Keratinocyte (primary cell): ENCODE measurements around the gene RAMP1. TPM values are rescaled to one million over a fixed set of nuclear protein-coding genes. Genes with fewer than 3 reads are reported as not detected.
A peak's percentile ranks its signal among the peaks of the same experiment; 100 is the strongest.

Experiments used
- DNase-seq: peaks from one replicate; pipeline ENCODE4 v3.0.0-alpha.2; 2011; ENCODE audit warnings: low read depth, missing footprints, low spot score
- FAIRE-seq: peaks from 2 replicates; lab custom pipeline; 2011; peaks lifted over from hg19 to GRCh38; lab: Jason Lieb, UNC
- H2AFZ ChIP-seq: 2 replicates; pipeline ENCODE4 v1.6.0; 2012; ENCODE audit warnings: low read length, control low read depth, inconsistent platforms; ENCODE audit not compliant: control insufficient read depth
- H3K27ac ChIP-seq: 2 replicates; pipeline ENCODE4 v1.5.1; 2011; ENCODE audit warnings: low read length; ENCODE audit not compliant: control insufficient read depth, insufficient read depth
- H3K27me3 ChIP-seq: 3 replicates; pipeline ENCODE4 v1.6.0; 2011; ENCODE audit warnings: low read length; ENCODE audit not compliant: control insufficient read depth, insufficient read depth; ENCODE audit errors: extremely low read depth
- H3K36me3 ChIP-seq, 2 experiments: 2 replicates in 1 of 2; 3 replicates in 1 of 2; pipeline ENCODE4 v1.5.1; 2011; ENCODE audit warnings: low read length in 2 of 2, mild to moderate bottlenecking in 1 of 2; ENCODE audit not compliant: control insufficient read depth in 2 of 2, insufficient read depth in 2 of 2; ENCODE audit errors: extremely low read depth in 1 of 2
- H3K4me1 ChIP-seq: 3 replicates; pipeline ENCODE4 v1.5.1; 2011; ENCODE audit warnings: low read length; ENCODE audit not compliant: control insufficient read depth, insufficient read depth; ENCODE audit errors: extremely low read depth
- H3K4me2 ChIP-seq: 3 replicates; pipeline ENCODE4 v1.6.0; 2011; ENCODE audit warnings: low read depth, low read length; ENCODE audit not compliant: control insufficient read depth, insufficient read depth; ENCODE audit errors: extremely low read depth
- H3K4me3 ChIP-seq, 3 experiments: fragments of 200-600 bp in 1 of 3; sonication (generic) in 1 of 3; 2 replicates in 2 of 3; 3 replicates in 1 of 3; pipeline ENCODE4 v1.5.1; 2011 to 2016; ENCODE audit warnings: low read length in 3 of 3, mild to moderate bottlenecking in 3 of 3, control low read depth in 2 of 3, inconsistent platforms in 1 of 3, low read depth in 1 of 3, mixed read lengths in 1 of 3, mixed run types in 1 of 3, moderate library complexity in 1 of 3; ENCODE audit not compliant: control insufficient read depth in 2 of 3, insufficient read depth in 2 of 3; ENCODE audit errors: extremely low read depth in 1 of 3
- H3K79me2 ChIP-seq: 2 replicates; pipeline ENCODE4 v1.6.0; 2012; ENCODE audit warnings: low read length; ENCODE audit not compliant: control insufficient read depth, insufficient read depth
- H3K9ac ChIP-seq: 3 replicates; pipeline ENCODE4 v1.6.0; 2011; ENCODE audit warnings: low read length; ENCODE audit not compliant: control insufficient read depth, insufficient read depth; ENCODE audit errors: extremely low read depth
- H3K9me1 ChIP-seq: 3 replicates; pipeline ENCODE4 v1.6.0; 2011; ENCODE audit warnings: low read length; ENCODE audit not compliant: control insufficient read depth, insufficient read depth; ENCODE audit errors: extremely low read depth
- H3K9me3 ChIP-seq: 2 replicates; pipeline ENCODE4 v1.5.1; 2012; ENCODE audit warnings: low read depth, low read length; ENCODE audit not compliant: control insufficient read depth
- H4K20me1 ChIP-seq: 3 replicates; pipeline ENCODE4 v1.6.0; 2011; ENCODE audit warnings: low read length; ENCODE audit not compliant: control insufficient read depth, insufficient read depth; ENCODE audit errors: extremely low read depth
- CTCF ChIP-seq, 3 experiments: IDR thresholded peaks in 1 of 3; conservative IDR thresholded peaks in 1 of 3; optimal IDR thresholded peaks in 1 of 3; 2 replicates in 2 of 3; 3 replicates in 1 of 3; pipeline versions ENCODE3 to v1.5.1; 2011; ENCODE audit warnings: low read length in 3 of 3, mild to moderate bottlenecking in 3 of 3, moderate library complexity in 2 of 3, control low read depth in 1 of 3, inconsistent platforms in 1 of 3; ENCODE audit not compliant: insufficient read depth in 2 of 3; ENCODE audit errors: extremely low read depth in 1 of 3
- EZH2 ChIP-seq: IDR thresholded peaks from one replicate; pipeline ENCODE4 v1.6.1; 2012; ENCODE audit warnings: inconsistent platforms, mild to moderate bottlenecking, low read length, moderate library complexity
- dilution Hi-C: fragments of 300-500 bp; cut with MboI; formaldehyde crosslinking; loops from one replicate; pipeline ENCODE4 v1.7.0; 2020; ENCODE audit warnings: low sequenced_read_pairs; ENCODE audit not compliant: extremely low pct_ligation_motif_present
- polyA plus RNA-seq, 5 experiments: library from polyadenylated mRNA; depleted of rRNA in 3 of 5; stranded (reverse) in 3 of 5; stranded (forward) in 1 of 5; unstranded in 1 of 5; fragments of >200 nt; gene quantifications; 1 replicate in 1 of 5; 2 replicates in 3 of 5; 3 replicates in 1 of 5; pipeline versions ENCODE4 v1.2.1 to v1.2.3, GENCODE V29; 2011 to 2012; ENCODE audit warnings: missing spikeins in 2 of 5, low read depth in 1 of 5, low replicate concordance in 1 of 5

Gene RAMP1
- polyA plus RNA-seq, 1 donor (not counting 4 experiments of a cell fraction or from before 2014, with no cell fraction given): 0.69 TPM

- dilution Hi-C loops: no loop called here
- Histone ChIP-seq H3K27me3 (no peaks in the 10 kb centered on the region), H3K36me3 (no peaks in the 10 kb centered on the region), H3K79me2 (no peaks in the 10 kb centered on the region), H3K9ac (no peak overlapping the region), H3K4me1 (peaks cover 27% of the 10 kb centered on the region), H2AFZ (no peak overlapping the region), H3K9me1 (no peaks in the 10 kb centered on the region), H3K4me3 (no peak overlapping the region), H3K4me2 (no peak overlapping the region), H4K20me1 (no peaks in the 10 kb centered on the region), H3K27ac (no peak overlapping the region), H3K9me3 (no peaks in the 10 kb centered on the region)
- FAIRE-seq: no peak
- no peak for DNase-seq
- no peak for TF ChIP-seq CTCF (optimal IDR thresholded peaks at IDR 0.05 in 1 of 3, IDR thresholded peaks at IDR 0.05 in 1 of 3, conservative IDR thresholded peaks at IDR 0.05 in 1 of 3; ENCODE audit: extremely low read depth in 1 of 3, insufficient read depth in 2 of 3, low read length in 3 of 3)
- no peak for TF ChIP-seq EZH2
Measured at GRCh38 chr2:237896956-237897355, 37.5 kb downstream of the RAMP1 start.

- Histone ChIP-seq H3K79me2 (no peaks in the 10 kb centered on the region), H4K20me1 (no peaks in the 10 kb centered on the region), H3K4me3 (no peak overlapping the region), H3K27me3 (no peaks in the 10 kb centered on the region), H3K9me1 (no peaks in the 10 kb centered on the region), H2AFZ (peak overlapping the region; percentile 90), H3K9ac (no peak overlapping the region), H3K27ac (no peak overlapping the region), H3K9me3 (no peaks in the 10 kb centered on the region), H3K4me1 (peaks cover 27% of the 10 kb centered on the region), H3K36me3 (no peaks in the 10 kb centered on the region), H3K4me2 (peak overlapping the region; percentile 57)
- dilution Hi-C loops: no loop called here
- no peak for FAIRE-seq
- no peak for DNase-seq
- no peak for TF ChIP-seq EZH2
- TF ChIP-seq CTCF (optimal IDR thresholded peaks at IDR 0.05 in 1 of 3, IDR thresholded peaks at IDR 0.05 in 1 of 3, conservative IDR thresholded peaks at IDR 0.05 in 1 of 3; ENCODE audit: extremely low read depth in 1 of 3, insufficient read depth in 2 of 3, low read length in 3 of 3): no peak
Measured at GRCh38 chr2:237898057-237898414, 38.6 kb downstream of the RAMP1 start.
